ENCODE results near the gene CEP85L.

DNA sequence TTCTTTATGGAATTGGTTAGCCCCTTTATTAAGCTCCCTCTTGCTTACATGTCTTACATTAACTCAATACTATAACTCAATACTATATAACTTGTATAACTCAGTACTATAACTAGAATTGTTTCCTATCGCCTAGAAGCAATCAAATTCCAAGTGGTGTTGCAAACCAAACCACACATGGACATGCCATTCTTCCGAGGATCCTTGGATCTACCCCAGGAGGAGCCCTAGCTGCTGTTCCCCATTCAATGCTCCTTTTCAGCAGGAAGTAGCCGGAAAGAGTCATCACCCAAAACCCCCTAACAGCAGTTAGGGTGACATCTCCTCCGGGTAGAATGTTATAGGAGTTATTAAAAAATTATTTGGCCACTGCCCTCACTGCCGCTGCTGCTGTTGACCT, 62.8 kb downstream of the CEP85L start:
- TF ChIP-seq, protein P1, sequence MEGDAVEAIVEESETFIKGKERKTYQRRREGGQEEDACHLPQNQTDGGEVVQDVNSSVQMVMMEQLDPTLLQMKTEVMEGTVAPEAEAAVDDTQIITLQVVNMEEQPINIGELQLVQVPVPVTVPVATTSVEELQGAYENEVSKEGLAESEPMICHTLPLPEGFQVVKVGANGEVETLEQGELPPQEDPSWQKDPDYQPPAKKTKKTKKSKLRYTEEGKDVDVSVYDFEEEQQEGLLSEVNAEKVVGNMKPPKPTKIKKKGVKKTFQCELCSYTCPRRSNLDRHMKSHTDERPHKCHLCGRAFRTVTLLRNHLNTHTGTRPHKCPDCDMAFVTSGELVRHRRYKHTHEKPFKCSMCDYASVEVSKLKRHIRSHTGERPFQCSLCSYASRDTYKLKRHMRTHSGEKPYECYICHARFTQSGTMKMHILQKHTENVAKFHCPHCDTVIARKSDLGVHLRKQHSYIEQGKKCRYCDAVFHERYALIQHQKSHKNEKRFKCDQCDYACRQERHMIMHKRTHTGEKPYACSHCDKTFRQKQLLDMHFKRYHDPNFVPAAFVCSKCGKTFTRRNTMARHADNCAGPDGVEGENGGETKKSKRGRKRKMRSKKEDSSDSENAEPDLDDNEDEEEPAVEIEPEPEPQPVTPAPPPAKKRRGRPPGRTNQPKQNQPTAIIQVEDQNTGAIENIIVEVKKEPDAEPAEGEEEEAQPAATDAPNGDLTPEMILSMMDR (IDR thresholded peaks at IDR 0.05; ENCODE audit: insufficient read depth, low read length): no peak
- TF ChIP-seq POLR2AphosphoS5 (IDR thresholded peaks at IDR 0.05; ENCODE audit: low read depth) (no peak), GABPA (IDR thresholded peaks at IDR 0.05; ENCODE audit: low read depth) (no peak)
- TF ChIP-seq, protein P2, sequence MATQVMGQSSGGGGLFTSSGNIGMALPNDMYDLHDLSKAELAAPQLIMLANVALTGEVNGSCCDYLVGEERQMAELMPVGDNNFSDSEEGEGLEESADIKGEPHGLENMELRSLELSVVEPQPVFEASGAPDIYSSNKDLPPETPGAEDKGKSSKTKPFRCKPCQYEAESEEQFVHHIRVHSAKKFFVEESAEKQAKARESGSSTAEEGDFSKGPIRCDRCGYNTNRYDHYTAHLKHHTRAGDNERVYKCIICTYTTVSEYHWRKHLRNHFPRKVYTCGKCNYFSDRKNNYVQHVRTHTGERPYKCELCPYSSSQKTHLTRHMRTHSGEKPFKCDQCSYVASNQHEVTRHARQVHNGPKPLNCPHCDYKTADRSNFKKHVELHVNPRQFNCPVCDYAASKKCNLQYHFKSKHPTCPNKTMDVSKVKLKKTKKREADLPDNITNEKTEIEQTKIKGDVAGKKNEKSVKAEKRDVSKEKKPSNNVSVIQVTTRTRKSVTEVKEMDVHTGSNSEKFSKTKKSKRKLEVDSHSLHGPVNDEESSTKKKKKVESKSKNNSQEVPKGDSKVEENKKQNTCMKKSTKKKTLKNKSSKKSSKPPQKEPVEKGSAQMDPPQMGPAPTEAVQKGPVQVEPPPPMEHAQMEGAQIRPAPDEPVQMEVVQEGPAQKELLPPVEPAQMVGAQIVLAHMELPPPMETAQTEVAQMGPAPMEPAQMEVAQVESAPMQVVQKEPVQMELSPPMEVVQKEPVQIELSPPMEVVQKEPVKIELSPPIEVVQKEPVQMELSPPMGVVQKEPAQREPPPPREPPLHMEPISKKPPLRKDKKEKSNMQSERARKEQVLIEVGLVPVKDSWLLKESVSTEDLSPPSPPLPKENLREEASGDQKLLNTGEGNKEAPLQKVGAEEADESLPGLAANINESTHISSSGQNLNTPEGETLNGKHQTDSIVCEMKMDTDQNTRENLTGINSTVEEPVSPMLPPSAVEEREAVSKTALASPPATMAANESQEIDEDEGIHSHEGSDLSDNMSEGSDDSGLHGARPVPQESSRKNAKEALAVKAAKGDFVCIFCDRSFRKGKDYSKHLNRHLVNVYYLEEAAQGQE (IDR thresholded peaks at IDR 0.05; ENCODE audit: insufficient replicate concordance, low read depth): no peak
